ENCODE data around the gene AMBRA1. TPM values are rescaled to one million over a fixed set of nuclear protein-coding genes. Genes with fewer than 3 reads are reported as not detected.

Gene AMBRA1
- total and polyA plus RNA-seq, 2 donors from 2014 or later: 8.0 to 32.6 TPM

DNA sequence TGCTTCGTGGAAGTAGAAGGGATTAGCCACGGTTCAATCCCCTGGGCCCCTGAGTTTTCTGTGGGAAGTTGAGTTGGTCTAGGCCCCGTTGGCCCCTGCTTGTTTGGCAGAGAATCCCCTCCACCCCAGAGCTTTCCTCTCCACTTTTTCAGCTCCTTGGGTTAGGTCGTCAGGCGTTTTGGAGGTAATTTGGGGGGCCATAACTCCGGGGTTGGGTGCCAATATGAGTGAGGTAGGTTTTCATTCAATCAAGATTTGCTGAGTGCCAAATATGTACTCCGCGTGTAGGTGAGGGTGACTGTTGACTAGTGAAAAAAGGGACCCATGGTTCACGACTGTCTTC lies 24.1 kb upstream of the AMBRA1 start:
- FAIRE-seq (no peak), DNase-seq (no peak)
- Histone ChIP-seq H3K4me3 (ENCODE audit: low read length in 3 of 3) (peak overlapping the region; percentile 83 to 98 (median 93)), H3K36me3 (ENCODE audit: control insufficient read depth in 2 of 3, insufficient read depth in 3 of 3, low read length in 3 of 3) (peaks cover 0 to 8% (median 4%) of the 10 kb centered on the region in 3 donors), H3K9me3 (ENCODE audit: control insufficient read depth in 2 of 3, insufficient read depth in 1 of 3, low read length in 3 of 3) (no peaks in the 10 kb centered on the region), H3K27ac (ENCODE audit: low read depth in 2 of 2, low read length in 2 of 2) (peak overlapping the region in 1 of 2 donors; percentile 95), H3K4me1 (ENCODE audit: control insufficient read depth in 2 of 3, insufficient read depth in 2 of 3, low read depth in 1 of 3, low read length in 3 of 3) (peaks cover 0 to 15% (median 9%) of the 10 kb centered on the region in 3 donors), H3K9ac (ENCODE audit: low read length in 3 of 3) (peak overlapping the region; percentile 70 to 89 (median 82)), H3K27me3 (ENCODE audit: control insufficient read depth, insufficient read depth, low read length) (no peaks in the 10 kb centered on the region)
- TF ChIP-seq, protein P1, sequence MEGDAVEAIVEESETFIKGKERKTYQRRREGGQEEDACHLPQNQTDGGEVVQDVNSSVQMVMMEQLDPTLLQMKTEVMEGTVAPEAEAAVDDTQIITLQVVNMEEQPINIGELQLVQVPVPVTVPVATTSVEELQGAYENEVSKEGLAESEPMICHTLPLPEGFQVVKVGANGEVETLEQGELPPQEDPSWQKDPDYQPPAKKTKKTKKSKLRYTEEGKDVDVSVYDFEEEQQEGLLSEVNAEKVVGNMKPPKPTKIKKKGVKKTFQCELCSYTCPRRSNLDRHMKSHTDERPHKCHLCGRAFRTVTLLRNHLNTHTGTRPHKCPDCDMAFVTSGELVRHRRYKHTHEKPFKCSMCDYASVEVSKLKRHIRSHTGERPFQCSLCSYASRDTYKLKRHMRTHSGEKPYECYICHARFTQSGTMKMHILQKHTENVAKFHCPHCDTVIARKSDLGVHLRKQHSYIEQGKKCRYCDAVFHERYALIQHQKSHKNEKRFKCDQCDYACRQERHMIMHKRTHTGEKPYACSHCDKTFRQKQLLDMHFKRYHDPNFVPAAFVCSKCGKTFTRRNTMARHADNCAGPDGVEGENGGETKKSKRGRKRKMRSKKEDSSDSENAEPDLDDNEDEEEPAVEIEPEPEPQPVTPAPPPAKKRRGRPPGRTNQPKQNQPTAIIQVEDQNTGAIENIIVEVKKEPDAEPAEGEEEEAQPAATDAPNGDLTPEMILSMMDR (IDR thresholded peaks at IDR 0.05; ENCODE audit: borderline replicate concordance, extremely low read depth, insufficient read depth): no peak
- intact Hi-C loops (cut with DNase I): no loop called here

DNA sequence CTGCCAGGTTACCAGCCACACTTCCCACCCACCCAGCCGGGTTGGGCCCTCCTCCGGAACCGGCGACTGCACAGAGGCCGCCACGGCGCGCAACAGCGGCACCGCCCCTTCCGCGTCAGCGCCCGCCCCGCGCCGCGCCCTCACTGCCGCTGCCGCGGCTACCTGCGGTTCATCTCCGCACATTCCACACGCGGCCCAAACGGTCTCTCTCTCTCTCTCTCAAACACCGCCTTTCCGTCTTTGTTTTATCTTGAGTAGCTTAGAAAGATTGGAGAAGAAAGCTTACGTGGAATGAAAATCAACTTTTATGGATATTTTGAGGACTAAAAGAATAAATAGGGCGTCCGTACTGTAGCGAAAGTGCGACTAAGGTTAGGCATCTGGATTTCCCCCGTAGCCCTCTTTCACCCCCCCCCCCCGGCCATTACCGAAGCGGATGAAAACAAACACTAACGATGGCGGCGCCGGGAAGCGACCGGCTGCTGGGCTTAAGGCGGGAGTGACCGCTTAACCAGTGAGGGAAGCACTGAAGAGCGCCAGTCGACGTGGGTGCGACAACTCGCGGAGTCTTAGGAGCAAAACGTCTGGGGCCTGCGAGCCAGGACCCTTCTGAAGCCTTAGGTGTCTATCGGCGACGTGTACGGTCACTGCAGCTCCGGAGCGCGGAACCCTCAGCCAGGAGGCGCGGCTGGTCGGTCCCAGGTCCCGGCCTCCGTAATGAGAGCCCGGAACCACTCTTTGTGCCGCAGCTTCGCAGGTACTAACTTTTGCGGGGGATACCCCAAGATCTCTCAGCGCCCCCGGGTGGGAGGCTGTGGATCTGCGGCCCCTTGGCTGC lies 23.5 kb upstream of the AMBRA1 start, which contains the start of the genes ATG13 and HARBI1:
Gene ATG13 (plus strand): TSS at position 420 of the 838 bp plus-strand sequence. CDS start 26,739 bp downstream, outside the sequence.
Gene HARBI1 (minus strand): TSS at position 94 of the 838 bp plus-strand sequence. CDS start 990 bp downstream, outside the sequence.
- Histone ChIP-seq H3K9ac (ENCODE audit: low read length in 3 of 3) (peak within 1 kb of the TSS; percentile 82 to 90 (median 89)), H3K27me3 (ENCODE audit: control insufficient read depth, insufficient read depth, low read length) (no peaks in the 10 kb centered on the region), H3K36me3 (ENCODE audit: control insufficient read depth in 2 of 3, insufficient read depth in 3 of 3, low read length in 3 of 3) (peaks cover 0 to 8% (median 4%) of the 10 kb centered on the region in 3 donors), H3K9me3 (ENCODE audit: control insufficient read depth in 2 of 3, insufficient read depth in 1 of 3, low read length in 3 of 3) (no peaks in the 10 kb centered on the region), H3K27ac (ENCODE audit: low read depth in 2 of 2, low read length in 2 of 2) (peak within 1 kb of the TSS; percentile 95 to 96), H3K4me1 (ENCODE audit: control insufficient read depth in 2 of 3, insufficient read depth in 2 of 3, low read depth in 1 of 3, low read length in 3 of 3) (peaks cover 0 to 15% (median 9%) of the 10 kb centered on the region in 3 donors), H3K4me3 (ENCODE audit: low read length in 3 of 3) (peak within 1 kb of the TSS; percentile 93 to 98 (median 97))
- TF ChIP-seq, protein P1 (IDR thresholded peaks at IDR 0.05; ENCODE audit: borderline replicate concordance, extremely low read depth, insufficient read depth): peak; percentile 50
- DNase-seq (peak; percentile 93 to 96 (median 96)), FAIRE-seq (no peak)
- intact Hi-C loops (cut with DNase I): no loop called here

DNA sequence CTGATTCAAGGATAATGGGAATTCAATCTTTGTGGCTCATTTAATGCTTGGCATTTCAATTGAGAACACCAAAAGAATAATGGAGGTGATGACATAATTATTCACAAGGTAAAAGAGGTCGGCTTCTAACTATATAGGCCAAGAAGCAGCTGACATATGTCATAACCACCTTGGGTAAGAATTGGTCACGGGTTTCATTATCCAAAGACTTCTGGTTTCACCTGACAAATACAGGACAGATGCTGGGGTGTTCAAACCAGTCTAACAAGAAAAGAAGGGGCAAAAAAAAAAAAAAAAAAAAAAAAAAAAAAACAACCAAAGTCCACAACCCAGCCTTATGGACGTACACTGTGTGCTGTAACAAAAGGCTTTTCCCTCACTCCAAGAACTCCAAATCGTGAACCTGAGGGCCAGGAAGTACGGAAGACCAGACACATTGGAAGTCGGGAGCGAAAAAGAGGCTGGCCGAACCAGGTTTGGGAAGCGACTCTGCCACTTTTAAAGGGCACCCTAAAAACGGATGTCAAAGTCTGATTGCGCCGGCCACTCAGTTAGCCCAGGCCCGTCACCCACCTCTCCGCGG lies 22.8 kb upstream of the AMBRA1 start:
- H3K9me3 ChIP-seq (ENCODE audit: control insufficient read depth in 2 of 3, insufficient read depth in 1 of 3, low read length in 3 of 3): no peaks in the 10 kb centered on the region
- peak overlapping the region; percentile 64 to 90 (median 82) for H3K9ac ChIP-seq (ENCODE audit: low read length in 3 of 3)
- TF ChIP-seq, protein P1 (IDR thresholded peaks at IDR 0.05; ENCODE audit: borderline replicate concordance, extremely low read depth, insufficient read depth): no peak
- H3K4me3 ChIP-seq (ENCODE audit: low read length in 3 of 3): peak overlapping the region; percentile 80 to 98 (median 97)
- H3K27ac ChIP-seq (ENCODE audit: low read depth in 2 of 2, low read length in 2 of 2): peak overlapping the region; percentile 95 to 96
- H3K4me1 ChIP-seq (ENCODE audit: control insufficient read depth in 2 of 3, insufficient read depth in 2 of 3, low read depth in 1 of 3, low read length in 3 of 3): peaks cover 0 to 15% (median 9%) of the 10 kb centered on the region in 3 donors
- FAIRE-seq: no peak
- H3K36me3 ChIP-seq (ENCODE audit: control insufficient read depth in 2 of 3, insufficient read depth in 3 of 3, low read length in 3 of 3): peaks cover 0 to 6% (median 4%) of the 10 kb centered on the region in 3 donors
- H3K27me3 ChIP-seq (ENCODE audit: control insufficient read depth, insufficient read depth, low read length): no peaks in the 10 kb centered on the region
- peak in 1 of 5 donors; percentile 43 for DNase-seq
- intact Hi-C loops (cut with DNase I): no loop called here
